Left ventricle myocardium inferior (tissue), 1 donor: ENCODE measurements around the gene HGFAC. TPM values are rescaled to one million over a fixed set of nuclear protein-coding genes. Genes with fewer than 3 reads are reported as not detected.

Experiments used
- DNase-seq: peaks from one replicate; pipeline ENCODE4 v3.0.0-alpha.2; 2020
- H3K27ac ChIP-seq: fragments of 200-600 bp; replicated peaks from 2 replicates; pipeline ENCODE4 v1.8.0; 2021
- H3K27me3 ChIP-seq: fragments of 200-600 bp; 2 replicates; pipeline ENCODE4 v1.8.0; 2021; ENCODE audit warnings: low read depth
- H3K36me3 ChIP-seq: fragments of 200-600 bp; 2 replicates; pipeline ENCODE4 v1.8.0; 2021
- H3K4me1 ChIP-seq: fragments of 200-600 bp; 2 replicates; pipeline ENCODE4 v1.8.0; 2021
- H3K4me3 ChIP-seq: fragments of 200-600 bp; 2 replicates; pipeline ENCODE4 v1.8.0; 2021; ENCODE audit warnings: mild to moderate bottlenecking, moderate library complexity
- H3K9me3 ChIP-seq: fragments of 200-600 bp; replicated peaks from 2 replicates; pipeline ENCODE4 v1.8.0; 2021
- CTCF ChIP-seq: fragments of 200-600 bp; IDR thresholded peaks from 2 replicates; pipeline ENCODE4 v1.8.0; 2021; ENCODE audit warnings: antibody characterized with exemption, mild to moderate bottlenecking, borderline replicate concordance
- intact Hi-C: fragments of 100-400 bp; cut with micrococcal nuclease; formaldehyde crosslinking; loops from one replicate; pipeline ENCODE4 v1.11.0; 2022
- total RNA-seq: library from RNA; stranded (reverse); fragmentation: NEBNext Ultra II Directional; extraction: Animal tissue kit (Norgen Biotek cat#: 25700); gene quantifications from one replicate; pipeline ENCODE4 v1.2.1, GENCODE V29; 2021
- donor health status: DM: no; HTN: yes; CAD: no; lungs with severe emphysema.

Gene HGFAC
- total RNA-seq, 1 donor from 2014 or later: 0.80 TPM

- peaks cover 62% of the 10 kb centered on the region for H3K4me1 ChIP-seq
- intact Hi-C loops: no loop called here
- no peak for TF ChIP-seq CTCF
- DNase-seq: no peak
- peak overlapping the region; percentile 61 for H3K27ac ChIP-seq
- peaks cover 6% of the 10 kb centered on the region for H3K36me3 ChIP-seq
- no peak overlapping the region for H3K4me3 ChIP-seq
- no peaks in the 10 kb centered on the region for H3K9me3 ChIP-seq
- peaks cover 28% of the 10 kb centered on the region for H3K27me3 ChIP-seq
Observed at GRCh38 chr4:3473996-3474765, 32.4 kb downstream of the HGFAC start.

- Histone ChIP-seq H3K4me3 (no peak overlapping the region), H3K36me3 (peaks cover 6% of the 10 kb centered on the region), H3K27me3 (peaks cover 28% of the 10 kb centered on the region), H3K27ac (no peak overlapping the region), H3K4me1 (peaks cover 62% of the 10 kb centered on the region), H3K9me3 (no peaks in the 10 kb centered on the region)
- TF ChIP-seq CTCF: no peak
- intact Hi-C loops: no loop called here
- no peak for DNase-seq
Observed at GRCh38 chr4:3475041-3475712, 33.4 kb downstream of the HGFAC start.

GRCh38 chr4:3475713-3476260 is 34.0 kb downstream of the HGFAC start:
- no peak for TF ChIP-seq CTCF
- Histone ChIP-seq H3K4me3 (no peak overlapping the region), H3K27ac (no peak overlapping the region), H3K9me3 (no peaks in the 10 kb centered on the region), H3K4me1 (peaks cover 62% of the 10 kb centered on the region), H3K36me3 (peaks cover 6% of the 10 kb centered on the region), H3K27me3 (peaks cover 30% of the 10 kb centered on the region)
- no peak for DNase-seq
- intact Hi-C loops: no loop called here

GRCh38 chr4:3476341-3476747 is 34.6 kb downstream of the HGFAC start:
- Histone ChIP-seq H3K27me3 (peaks cover 34% of the 10 kb centered on the region), H3K36me3 (peaks cover 6% of the 10 kb centered on the region), H3K27ac (no peak overlapping the region), H3K9me3 (no peaks in the 10 kb centered on the region), H3K4me3 (no peak overlapping the region), H3K4me1 (peaks cover 62% of the 10 kb centered on the region)
- DNase-seq: no peak
- intact Hi-C loops: no loop called here
- TF ChIP-seq CTCF: no peak

GRCh38 chr4:3476936-3477749 is 35.4 kb downstream of the HGFAC start:
- intact Hi-C loops: no loop called here
- Histone ChIP-seq H3K36me3 (peaks cover 6% of the 10 kb centered on the region), H3K4me1 (peaks cover 64% of the 10 kb centered on the region), H3K27me3 (peaks cover 38% of the 10 kb centered on the region), H3K4me3 (no peak overlapping the region), H3K9me3 (no peaks in the 10 kb centered on the region), H3K27ac (no peak overlapping the region)
- no peak for TF ChIP-seq CTCF
- peak; percentile 12 for DNase-seq
